HepG2 (cell line): ENCODE measurements around the gene TIPIN. TPM values are rescaled to one million over a fixed set of nuclear protein-coding genes. Genes with fewer than 3 reads are reported as not detected.

Experiments
- AHDC1 ChIP-seq: sonication (generic); formaldehyde crosslinking; IDR thresholded peaks from 2 replicates; pipeline ENCODE4 v1.5.1; 2020; ENCODE audit warnings: mild to moderate bottlenecking, missing genetic modification reagents, borderline replicate concordance
- GTF3A ChIP-seq: sonication (generic); formaldehyde crosslinking; conservative IDR thresholded peaks from 2 replicates; pipeline ENCODE4 v1.4.0; 2020; ENCODE audit warnings: mild to moderate bottlenecking, missing genetic modification reagents
- MIXL1 ChIP-seq: IDR thresholded peaks from 2 replicates; pipeline ENCODE4 v1.6.1; 2016
- SALL1 ChIP-seq: sonication (generic); formaldehyde crosslinking; IDR thresholded peaks from 2 replicates; pipeline ENCODE4 v1.8.0; 2022; ENCODE audit warnings: mild to moderate bottlenecking, missing genetic modification reagents
- THAP11 ChIP-seq: IDR thresholded peaks from 2 replicates; pipeline ENCODE4 v1.6.1; 2016; ENCODE audit warnings: missing biosample characterization, missing genetic modification reagents
- ZKSCAN5 ChIP-seq: sonication (generic); formaldehyde crosslinking; IDR thresholded peaks from 2 replicates; pipeline ENCODE4 v1.5.1; 2020; ENCODE audit warnings: mild to moderate bottlenecking, missing genetic modification reagents
- ZSCAN30 ChIP-seq: sonication (generic); formaldehyde crosslinking; IDR thresholded peaks from 2 replicates; pipeline ENCODE4 v1.5.0; 2020; ENCODE audit warnings: mild to moderate bottlenecking, missing genetic modification reagents
- polyA plus RNA-seq, 8 experiments: library from polyadenylated mRNA; depleted of rRNA in 3 of 8; stranded (reverse) in 7 of 8; unstranded in 1 of 8; fragments of >200 nt; fragmentation: Illumina TruSeq in 4 of 8; extraction: Trizol in 4 of 8; gene quantifications; 2 replicates each; pipeline versions ENCODE4 v1.2.1 to v1.2.3, GENCODE V29; 2011 to 2016; ENCODE audit warnings: low read depth in 4 of 8, missing spikeins in 1 of 8, mixed read lengths in 1 of 8; ENCODE audit not compliant: insufficient read depth in 1 of 8
- total RNA-seq, 5 experiments: library from RNA; depleted of rRNA; stranded (reverse); fragments of >200 nt; fragmentation: Illumina TruSeq; extraction: Trizol; gene quantifications; 2 replicates each; pipeline ENCODE4 v1.2.3, GENCODE V29; 2016; ENCODE audit warnings: low read depth in 1 of 5

The TIPIN gene
- total and polyA plus RNA-seq, 2 of the 13 experiments (the other 11 are each of a cell fraction or from before 2014, with no cell fraction given): 2.7 to 28.6 TPM

- TF ChIP-seq SALL1 (CRISPR knock-in tag) (no peak), ZSCAN30 (CRISPR knock-in tag) (0 out of 2 replicates have a peak, but pooled peaks have one; percentile 32), GTF3A (no peak), AHDC1 (CRISPR knock-in tag) (no peak), ZKSCAN5 (CRISPR knock-in tag) (no peak), MIXL1 (CRISPR knock-in tag) (0 out of 2 replicates have a peak, but pooled peaks have one; percentile 2), THAP11 (CRISPR knock-in tag) (0 out of 2 replicates have a peak, but pooled peaks have one; percentile 1)
Measured at GRCh38 chr15:66388043-66388363, 31.5 kb upstream of the TIPIN start (continued).
